Globus pallidus (tissue), 1 donor: ENCODE measurements around the gene SLC9A9.
"Not testable (repeated sequence)": the region's sequence is repeated elsewhere in the genome, so short reads cannot be mapped to it uniquely, and the experiment has no call there.

Source experiments
- DNase-seq: peaks from one replicate; pipeline ENCODE4 v3.0.0-alpha.2; 2015; ENCODE audit warnings: low spot score

Gene SLC9A9

GRCh38 chr3:143847787-143848631, at the start of gene SLC9A9:
SLC9A9 (minus strand) TSS chr3:143848468; CDS start chr3:143848322, 146 bp downstream.
- peak; percentile 87 for DNase-seq

GRCh38 chr3:143897576-143898295, 49.5 kb upstream of the SLC9A9 start:
- peak; percentile 31 for DNase-seq

GRCh38 chr3:143896486-143896885, 48.2 kb upstream of the SLC9A9 start:
- no peak for DNase-seq

- no peak for DNase-seq
Observed at GRCh38 chr3:143895805-143896204, 47.5 kb upstream of the SLC9A9 start.

- no peak for DNase-seq
Observed at GRCh38 chr3:143888846-143889245, 40.6 kb upstream of the SLC9A9 start.

- DNase-seq, result no peak
Observed at GRCh38 chr3:143888166-143888565, 39.9 kb upstream of the SLC9A9 start.

- peak; percentile 37 for DNase-seq
Observed at GRCh38 chr3:143885780-143886427, 37.6 kb upstream of the SLC9A9 start.

GRCh38 chr3:143884861-143885260, 36.6 kb upstream of the SLC9A9 start:
- no peak for DNase-seq

GRCh38 chr3:143883151-143883550, 34.9 kb upstream of the SLC9A9 start:
- no peak for DNase-seq

- no peak for DNase-seq
Observed at GRCh38 chr3:143881095-143881494, 32.8 kb upstream of the SLC9A9 start.

GRCh38 chr3:143875546-143875945, 27.3 kb upstream of the SLC9A9 start:
- no peak for DNase-seq

- DNase-seq, result not testable (repeated sequence)
Observed at GRCh38 chr3:143873553-143873952, 25.3 kb upstream of the SLC9A9 start.

- no peak for DNase-seq
Observed at GRCh38 chr3:143865302-143865701, 17.0 kb upstream of the SLC9A9 start.

GRCh38 chr3:143859465-143860203, 11.4 kb upstream of the SLC9A9 start:
- DNase-seq, result no peak

GRCh38 chr3:143856252-143856970, 8.1 kb upstream of the SLC9A9 start:
- DNase-seq, result no peak

- DNase-seq, result no peak
Observed at GRCh38 chr3:143855183-143855582, 6.9 kb upstream of the SLC9A9 start.

- no peak for DNase-seq
Observed at GRCh38 chr3:143851331-143852017, 3.2 kb upstream of the SLC9A9 start.

GRCh38 chr3:143850877-143851276, 2.6 kb upstream of the SLC9A9 start:
- no peak for DNase-seq

GRCh38 chr3:143849854-143850549, 1.7 kb upstream of the SLC9A9 start:
- no peak for DNase-seq

GRCh38 chr3:143848704-143849103, 436 bp upstream of the SLC9A9 start:
- DNase-seq, result peak; percentile 45
